ENCODE measurements around the gene ABCE1.

DNA sequence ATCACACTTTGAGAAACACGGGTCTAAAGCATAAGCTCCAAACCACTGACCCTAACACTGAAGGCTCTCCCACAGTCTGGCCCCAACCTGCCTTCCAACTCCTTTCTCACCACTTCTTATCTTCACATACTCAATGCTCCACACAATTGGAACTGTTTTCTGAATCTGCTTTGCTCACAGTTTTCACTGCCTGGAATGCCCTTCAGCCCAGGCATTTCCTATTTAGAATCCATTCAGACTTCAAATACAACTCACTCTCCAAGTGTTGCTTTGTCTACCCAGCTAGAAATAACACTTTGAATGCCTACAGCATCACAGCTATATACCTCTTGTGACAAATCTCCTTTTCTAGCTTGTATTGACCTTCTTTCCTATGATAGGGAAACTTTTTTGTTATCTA, 72.1 kb downstream of the ABCE1 start:
- TF ChIP-seq POLR2A (IDR thresholded peaks at IDR 0.05; ENCODE audit: low read length) (no peak), JUNB (IDR thresholded peaks at IDR 0.05) (no peak), BHLHE40 (IDR thresholded peaks at IDR 0.05; ENCODE audit: low read depth, low read length) (no peak), ESRRA (IDR thresholded peaks at IDR 0.05; ENCODE audit: borderline replicate concordance, low read length) (no peak), JUN (IDR thresholded peaks at IDR 0.05) (no peak)
- TF ChIP-seq, protein P1, sequence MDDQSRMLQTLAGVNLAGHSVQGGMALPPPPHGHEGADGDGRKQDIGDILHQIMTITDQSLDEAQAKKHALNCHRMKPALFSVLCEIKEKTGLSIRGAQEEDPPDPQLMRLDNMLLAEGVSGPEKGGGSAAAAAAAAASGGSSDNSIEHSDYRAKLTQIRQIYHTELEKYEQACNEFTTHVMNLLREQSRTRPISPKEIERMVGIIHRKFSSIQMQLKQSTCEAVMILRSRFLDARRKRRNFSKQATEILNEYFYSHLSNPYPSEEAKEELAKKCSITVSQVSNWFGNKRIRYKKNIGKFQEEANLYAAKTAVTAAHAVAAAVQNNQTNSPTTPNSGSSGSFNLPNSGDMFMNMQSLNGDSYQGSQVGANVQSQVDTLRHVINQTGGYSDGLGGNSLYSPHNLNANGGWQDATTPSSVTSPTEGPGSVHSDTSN (IDR thresholded peaks at IDR 0.05), result no peak
- TF ChIP-seq, protein P2, sequence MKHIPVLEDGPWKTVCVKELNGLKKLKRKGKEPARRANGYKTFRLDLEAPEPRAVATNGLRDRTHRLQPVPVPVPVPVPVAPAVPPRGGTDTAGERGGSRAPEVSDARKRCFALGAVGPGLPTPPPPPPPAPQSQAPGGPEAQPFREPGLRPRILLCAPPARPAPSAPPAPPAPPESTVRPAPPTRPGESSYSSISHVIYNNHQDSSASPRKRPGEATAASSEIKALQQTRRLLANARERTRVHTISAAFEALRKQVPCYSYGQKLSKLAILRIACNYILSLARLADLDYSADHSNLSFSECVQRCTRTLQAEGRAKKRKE (CRISPR knock-in tag; IDR thresholded peaks at IDR 0.05; ENCODE audit: low read depth), result no peak
- TF ChIP-seq, protein P3, sequence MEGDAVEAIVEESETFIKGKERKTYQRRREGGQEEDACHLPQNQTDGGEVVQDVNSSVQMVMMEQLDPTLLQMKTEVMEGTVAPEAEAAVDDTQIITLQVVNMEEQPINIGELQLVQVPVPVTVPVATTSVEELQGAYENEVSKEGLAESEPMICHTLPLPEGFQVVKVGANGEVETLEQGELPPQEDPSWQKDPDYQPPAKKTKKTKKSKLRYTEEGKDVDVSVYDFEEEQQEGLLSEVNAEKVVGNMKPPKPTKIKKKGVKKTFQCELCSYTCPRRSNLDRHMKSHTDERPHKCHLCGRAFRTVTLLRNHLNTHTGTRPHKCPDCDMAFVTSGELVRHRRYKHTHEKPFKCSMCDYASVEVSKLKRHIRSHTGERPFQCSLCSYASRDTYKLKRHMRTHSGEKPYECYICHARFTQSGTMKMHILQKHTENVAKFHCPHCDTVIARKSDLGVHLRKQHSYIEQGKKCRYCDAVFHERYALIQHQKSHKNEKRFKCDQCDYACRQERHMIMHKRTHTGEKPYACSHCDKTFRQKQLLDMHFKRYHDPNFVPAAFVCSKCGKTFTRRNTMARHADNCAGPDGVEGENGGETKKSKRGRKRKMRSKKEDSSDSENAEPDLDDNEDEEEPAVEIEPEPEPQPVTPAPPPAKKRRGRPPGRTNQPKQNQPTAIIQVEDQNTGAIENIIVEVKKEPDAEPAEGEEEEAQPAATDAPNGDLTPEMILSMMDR (IDR thresholded peaks at IDR 0.05), result no peak

Measured in A549 (cell line).